Measurements from ENCODE around the gene PIK3R4. TPM values are rescaled to one million over a fixed set of nuclear protein-coding genes. Genes with fewer than 3 reads are reported as not detected.

The PIK3R4 gene
- 10 to 100 TPM; 17.4 to 23.9 TPM for total RNA-seq

GRCh38 chr3:130746246-130747039 lies at the start of gene PIK3R4:
Gene PIK3R4, minus strand, starts transcription at chr3:130746829. Its CDS starts 1,611 bp downstream, at chr3:130745218.
- peaks cover 29% of the 10 kb centered on the region for H3K4me1 Mint-ChIP-seq
- H3K27me3 Mint-ChIP-seq, result no peaks in the 10 kb centered on the region
- peak; percentile 91 for ATAC-seq (replicated peaks)
- no peak within 1 kb of the TSS for H3K4me3 Mint-ChIP-seq
- peaks cover 40% of the 10 kb centered on the region for H3K36me3 Mint-ChIP-seq (ENCODE audit: low read depth)
- no peaks in the 10 kb centered on the region for H3K9me3 Mint-ChIP-seq
- H3K27ac Mint-ChIP-seq, result peak within 1 kb of the TSS; percentile 88

GRCh38 chr3:130795396-130795795 lies 48.8 kb upstream of the PIK3R4 start:
- H3K27ac Mint-ChIP-seq, result no peak overlapping the region
- ATAC-seq (replicated peaks), result no peak
- no peaks in the 10 kb centered on the region for H3K36me3 Mint-ChIP-seq (ENCODE audit: low read depth)
- no peaks in the 10 kb centered on the region for H3K9me3 Mint-ChIP-seq
- no peak overlapping the region for H3K4me3 Mint-ChIP-seq
- no peaks in the 10 kb centered on the region for H3K4me1 Mint-ChIP-seq
- peaks cover 11% of the 10 kb centered on the region for H3K27me3 Mint-ChIP-seq

GRCh38 chr3:130792246-130792645 lies 45.6 kb upstream of the PIK3R4 start:
- no peaks in the 10 kb centered on the region for H3K36me3 Mint-ChIP-seq (ENCODE audit: low read depth)
- no peak for ATAC-seq (replicated peaks)

GRCh38 chr3:130789782-130790322 lies 43.2 kb upstream of the PIK3R4 start:
- H3K27me3 Mint-ChIP-seq, result peaks cover 7% of the 10 kb centered on the region
- no peaks in the 10 kb centered on the region for H3K9me3 Mint-ChIP-seq
- no peak overlapping the region for H3K27ac Mint-ChIP-seq
- no peak overlapping the region for H3K4me3 Mint-ChIP-seq
- H3K36me3 Mint-ChIP-seq (ENCODE audit: low read depth), result no peaks in the 10 kb centered on the region
- no peaks in the 10 kb centered on the region for H3K4me1 Mint-ChIP-seq
- no peak for ATAC-seq (replicated peaks)

More at GRCh38 chr3:130792246-130792645, 45.6 kb upstream of the PIK3R4 start:
- H3K4me3 Mint-ChIP-seq, result no peak overlapping the region
- H3K27ac Mint-ChIP-seq, result no peak overlapping the region
- peaks cover 7% of the 10 kb centered on the region for H3K27me3 Mint-ChIP-seq
- H3K9me3 Mint-ChIP-seq, result no peaks in the 10 kb centered on the region
- H3K4me1 Mint-ChIP-seq, result no peaks in the 10 kb centered on the region

GRCh38 chr3:130787422-130788068 lies 40.9 kb upstream of the PIK3R4 start:
- no peaks in the 10 kb centered on the region for H3K36me3 Mint-ChIP-seq (ENCODE audit: low read depth)
- no peak overlapping the region for H3K27ac Mint-ChIP-seq
- no peak for ATAC-seq (replicated peaks)
- no peak overlapping the region for H3K4me3 Mint-ChIP-seq
- peaks cover 7% of the 10 kb centered on the region for H3K27me3 Mint-ChIP-seq
- H3K9me3 Mint-ChIP-seq, result no peaks in the 10 kb centered on the region
- no peaks in the 10 kb centered on the region for H3K4me1 Mint-ChIP-seq

GRCh38 chr3:130786306-130786705 lies 39.7 kb upstream of the PIK3R4 start:
- H3K27me3 Mint-ChIP-seq, result no peaks in the 10 kb centered on the region
- no peaks in the 10 kb centered on the region for H3K4me1 Mint-ChIP-seq
- no peak overlapping the region for H3K27ac Mint-ChIP-seq
- no peak overlapping the region for H3K4me3 Mint-ChIP-seq
- H3K36me3 Mint-ChIP-seq (ENCODE audit: low read depth), result no peaks in the 10 kb centered on the region
- H3K9me3 Mint-ChIP-seq, result no peaks in the 10 kb centered on the region
- ATAC-seq (replicated peaks), result no peak

- Mint-ChIP-seq H3K4me1 (no peaks in the 10 kb centered on the region), H3K27me3 (no peaks in the 10 kb centered on the region), H3K4me3 (no peak overlapping the region), H3K27ac (no peak overlapping the region), H3K36me3 (ENCODE audit: low read depth) (no peaks in the 10 kb centered on the region), H3K9me3 (no peaks in the 10 kb centered on the region)
- ATAC-seq (replicated peaks), result no peak
These were observed 37.0 kb upstream of the PIK3R4 start for GRCh38 chr3:130783629-130784028.

- H3K9me3 Mint-ChIP-seq, result no peaks in the 10 kb centered on the region
- H3K36me3 Mint-ChIP-seq (ENCODE audit: low read depth), result no peaks in the 10 kb centered on the region
- no peak overlapping the region for H3K27ac Mint-ChIP-seq
- H3K27me3 Mint-ChIP-seq, result peaks cover 5% of the 10 kb centered on the region
- no peak overlapping the region for H3K4me3 Mint-ChIP-seq
- ATAC-seq (replicated peaks), result no peak
- H3K4me1 Mint-ChIP-seq, result no peaks in the 10 kb centered on the region
These were observed 32.9 kb upstream of the PIK3R4 start for GRCh38 chr3:130779486-130779885.

- no peaks in the 10 kb centered on the region for H3K36me3 Mint-ChIP-seq (ENCODE audit: low read depth)
- no peak for ATAC-seq (replicated peaks)
- H3K4me1 Mint-ChIP-seq, result no peaks in the 10 kb centered on the region
- H3K27ac Mint-ChIP-seq, result no peak overlapping the region
- no peak overlapping the region for H3K4me3 Mint-ChIP-seq
- H3K9me3 Mint-ChIP-seq, result no peaks in the 10 kb centered on the region
- peaks cover 5% of the 10 kb centered on the region for H3K27me3 Mint-ChIP-seq
These were observed 32.4 kb upstream of the PIK3R4 start for GRCh38 chr3:130779031-130779430.

GRCh38 chr3:130773366-130773765 lies 26.7 kb upstream of the PIK3R4 start:
- H3K4me1 Mint-ChIP-seq, result no peaks in the 10 kb centered on the region
- H3K36me3 Mint-ChIP-seq (ENCODE audit: low read depth), result no peaks in the 10 kb centered on the region
- no peak overlapping the region for H3K4me3 Mint-ChIP-seq
- no peak for ATAC-seq (replicated peaks)
- H3K9me3 Mint-ChIP-seq, result no peaks in the 10 kb centered on the region
- no peak overlapping the region for H3K27ac Mint-ChIP-seq
- peaks cover 10% of the 10 kb centered on the region for H3K27me3 Mint-ChIP-seq

- ATAC-seq (replicated peaks), result no peak
- Mint-ChIP-seq H3K4me3 (no peak overlapping the region), H3K27me3 (peaks cover 13% of the 10 kb centered on the region), H3K4me1 (no peaks in the 10 kb centered on the region), H3K9me3 (no peaks in the 10 kb centered on the region), H3K36me3 (ENCODE audit: low read depth) (no peaks in the 10 kb centered on the region), H3K27ac (no peak overlapping the region)
These were observed 25.5 kb upstream of the PIK3R4 start for GRCh38 chr3:130772129-130772528.

- ATAC-seq (replicated peaks), result no peak
- Mint-ChIP-seq H3K36me3 (ENCODE audit: low read depth) (no peaks in the 10 kb centered on the region), H3K27me3 (peaks cover 12% of the 10 kb centered on the region), H3K9me3 (no peaks in the 10 kb centered on the region), H3K27ac (no peak overlapping the region), H3K4me3 (no peak overlapping the region), H3K4me1 (no peaks in the 10 kb centered on the region)
These were observed 24.0 kb upstream of the PIK3R4 start for GRCh38 chr3:130770644-130771043.

- Mint-ChIP-seq H3K4me3 (no peak overlapping the region), H3K27me3 (peaks cover 19% of the 10 kb centered on the region), H3K36me3 (ENCODE audit: low read depth) (no peaks in the 10 kb centered on the region), H3K4me1 (no peaks in the 10 kb centered on the region), H3K27ac (no peak overlapping the region), H3K9me3 (no peaks in the 10 kb centered on the region)
- ATAC-seq (replicated peaks), result no peak
These were observed 15.2 kb upstream of the PIK3R4 start for GRCh38 chr3:130761730-130762311.

- Mint-ChIP-seq H3K9me3 (no peaks in the 10 kb centered on the region), H3K27ac (no peak overlapping the region), H3K36me3 (ENCODE audit: low read depth) (no peaks in the 10 kb centered on the region), H3K4me1 (no peaks in the 10 kb centered on the region), H3K4me3 (no peak overlapping the region), H3K27me3 (peaks cover 19% of the 10 kb centered on the region)
- no peak for ATAC-seq (replicated peaks)
These were observed 14.3 kb upstream of the PIK3R4 start for GRCh38 chr3:130760922-130761321.
